ENCODE measurements around the gene MRPL33. TPM values are rescaled to one million over a fixed set of nuclear protein-coding genes. Genes with fewer than 3 reads are reported as not detected.

Gene MRPL33
- total RNA-seq, 1 experiment from 2014 or later, result 166 TPM

DNA sequence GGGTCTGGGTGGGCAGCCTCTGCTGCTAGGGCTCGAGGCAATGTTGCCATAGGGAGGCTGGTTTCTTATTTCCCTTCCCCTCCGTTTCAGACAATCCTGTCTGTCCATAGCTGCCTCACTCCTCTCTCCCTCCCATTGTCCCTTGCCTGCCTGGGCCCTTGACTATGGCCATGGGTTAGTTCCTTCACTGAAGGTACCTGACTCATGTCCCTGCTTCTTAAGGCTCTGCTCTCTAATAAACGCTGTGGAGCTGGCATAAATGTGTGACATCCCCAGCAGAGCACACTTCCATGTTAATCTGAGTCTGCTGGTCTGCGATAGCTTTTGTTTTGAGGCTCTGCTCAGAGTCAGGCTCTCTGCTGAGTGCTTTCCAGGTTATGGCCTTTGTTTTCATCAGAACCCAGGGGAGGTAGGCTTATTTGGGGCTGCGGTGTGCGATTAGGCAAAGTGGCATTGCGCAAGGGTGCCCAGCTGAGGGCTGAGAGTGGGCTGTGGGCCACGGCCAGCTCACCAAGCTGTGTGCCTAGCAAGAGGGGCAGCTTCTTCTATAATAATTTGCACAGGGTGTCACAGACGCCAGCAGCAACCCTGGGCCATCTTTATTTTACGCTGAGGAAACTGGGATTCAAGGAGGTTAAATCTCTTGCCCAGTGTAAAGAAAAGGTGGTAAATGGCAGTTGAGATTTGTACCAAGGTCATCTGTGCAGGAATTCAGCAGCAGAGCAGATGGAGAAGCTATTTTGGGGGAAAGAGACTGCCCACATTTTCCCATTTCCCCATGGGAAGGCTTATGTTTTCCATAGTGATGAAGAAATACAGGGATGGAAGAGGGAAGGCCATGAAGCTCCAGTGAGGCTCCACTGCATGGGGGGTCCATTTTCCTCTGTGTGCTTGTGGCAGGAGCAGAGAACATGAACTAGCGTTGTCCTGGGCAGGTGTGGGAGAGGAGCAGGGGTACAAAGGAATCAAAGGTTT, 25.6 kb downstream of the MRPL33 start:
- no peaks in the 10 kb centered on the region for H3K27me3 ChIP-seq
- no peak for DNase-seq

DNA sequence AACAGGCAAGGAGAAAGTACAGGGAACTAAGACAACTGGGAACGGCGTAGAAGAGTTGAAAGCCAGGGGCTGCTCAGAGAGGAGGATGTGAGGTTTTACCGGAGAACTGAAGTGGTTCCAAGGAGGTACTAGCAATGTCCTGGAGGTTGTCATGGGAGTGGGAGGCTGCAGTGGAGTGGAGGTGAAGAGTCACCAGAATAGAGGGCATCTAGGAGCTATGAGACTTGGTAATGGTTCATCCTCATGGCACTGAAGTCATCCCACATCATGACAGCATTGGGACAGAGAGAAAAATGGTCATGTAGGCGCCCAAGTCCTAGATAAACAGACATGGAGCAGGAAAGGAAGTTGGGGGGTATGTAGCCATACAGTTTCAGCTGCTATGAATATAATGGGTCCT, 26.3 kb downstream of the MRPL33 start:
- Histone ChIP-seq H3K36me3 (no peaks in the 10 kb centered on the region), H3K27me3 (no peaks in the 10 kb centered on the region), H3K4me3 (no peak overlapping the region), H3K9me3 (no peaks in the 10 kb centered on the region)
- DNase-seq, result no peak

More for the DNA sequence above, 25.6 kb downstream of the MRPL33 start:
- H3K36me3 ChIP-seq, result no peaks in the 10 kb centered on the region
- no peaks in the 10 kb centered on the region for H3K9me3 ChIP-seq
- H3K4me3 ChIP-seq, result no peak overlapping the region

DNA sequence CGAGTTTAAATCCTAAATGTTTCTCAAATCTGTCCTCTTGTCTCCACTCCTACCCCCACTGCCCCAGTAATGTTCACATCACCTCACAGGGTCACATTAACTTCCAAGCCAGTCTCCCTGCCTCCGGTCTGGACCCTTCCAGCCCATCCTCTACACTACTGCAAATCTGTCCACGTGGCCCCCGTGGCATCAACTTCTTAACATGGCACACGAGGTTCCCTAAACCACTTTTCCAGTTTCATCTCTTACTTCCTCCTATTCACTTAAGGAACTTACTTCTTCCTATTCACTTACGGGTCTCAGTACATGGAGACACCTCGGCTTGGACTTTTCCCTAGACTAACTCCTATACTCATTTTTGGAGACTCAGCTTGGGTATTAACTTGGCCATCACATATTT, 27.0 kb downstream of the MRPL33 start:
- Histone ChIP-seq H3K27me3 (no peaks in the 10 kb centered on the region), H3K9me3 (no peaks in the 10 kb centered on the region), H3K36me3 (no peaks in the 10 kb centered on the region), H3K4me3 (no peak overlapping the region)
- DNase-seq, result no peak

DNA sequence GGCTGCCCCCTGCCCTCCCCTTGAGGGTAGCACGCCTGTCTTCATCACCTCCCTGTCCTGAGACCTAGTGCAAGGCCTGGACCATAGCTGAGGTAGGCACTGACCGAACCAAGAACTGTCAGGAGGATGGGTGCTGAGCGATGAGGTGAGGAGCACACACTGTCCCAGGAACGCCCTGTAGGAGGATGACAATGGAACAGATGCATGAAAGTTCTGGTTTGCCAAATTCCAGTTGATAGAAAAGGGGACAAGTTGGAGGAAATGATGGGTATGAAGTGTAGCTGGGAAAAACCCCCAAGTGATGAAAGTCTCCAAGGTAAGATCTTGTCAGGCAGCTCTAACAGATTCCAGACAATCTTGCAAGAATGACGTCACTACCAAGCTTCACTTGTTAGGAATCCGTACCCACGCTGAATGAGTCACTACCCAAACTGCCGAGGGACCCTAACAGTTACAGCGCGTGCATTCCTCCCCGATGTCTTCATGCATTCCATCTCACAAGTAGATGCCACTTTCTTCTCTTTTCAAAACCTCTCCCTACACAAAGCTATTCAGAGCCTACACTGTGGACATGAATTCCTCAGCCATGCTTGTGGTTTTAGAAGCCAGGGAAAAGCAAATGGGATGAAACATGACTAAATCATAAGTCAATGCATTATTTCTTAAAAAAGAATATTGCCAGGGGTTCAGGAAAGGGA, 27.6 kb downstream of the MRPL33 start:
- DNase-seq, result peak; percentile 97
- no peaks in the 10 kb centered on the region for H3K9me3 ChIP-seq
- no peaks in the 10 kb centered on the region for H3K36me3 ChIP-seq
- H3K4me3 ChIP-seq, result no peak overlapping the region
- H3K27me3 ChIP-seq, result no peaks in the 10 kb centered on the region

DNA sequence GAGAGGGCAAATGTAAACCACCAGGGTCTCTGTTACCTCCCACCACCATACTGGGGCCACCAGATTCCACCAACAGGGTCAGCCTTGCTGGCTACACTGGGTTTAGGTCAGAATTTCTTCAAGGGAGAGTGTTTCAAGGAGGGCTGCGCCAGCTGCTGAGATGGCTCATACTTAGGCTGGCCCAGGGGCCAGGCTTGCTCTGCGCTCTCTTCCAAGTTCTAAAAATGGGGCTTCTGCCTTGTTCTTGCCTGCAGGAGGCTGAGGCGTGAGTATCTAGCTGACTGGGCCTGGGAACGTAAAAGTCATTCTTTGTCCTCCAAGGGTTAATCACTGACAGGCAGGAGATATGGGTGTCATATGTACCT, 28.1 kb downstream of the MRPL33 start:
- Histone ChIP-seq H3K36me3 (no peaks in the 10 kb centered on the region), H3K27me3 (no peaks in the 10 kb centered on the region), H3K9me3 (no peaks in the 10 kb centered on the region), H3K4me3 (no peak overlapping the region)
- peak; percentile 90 for DNase-seq

DNA sequence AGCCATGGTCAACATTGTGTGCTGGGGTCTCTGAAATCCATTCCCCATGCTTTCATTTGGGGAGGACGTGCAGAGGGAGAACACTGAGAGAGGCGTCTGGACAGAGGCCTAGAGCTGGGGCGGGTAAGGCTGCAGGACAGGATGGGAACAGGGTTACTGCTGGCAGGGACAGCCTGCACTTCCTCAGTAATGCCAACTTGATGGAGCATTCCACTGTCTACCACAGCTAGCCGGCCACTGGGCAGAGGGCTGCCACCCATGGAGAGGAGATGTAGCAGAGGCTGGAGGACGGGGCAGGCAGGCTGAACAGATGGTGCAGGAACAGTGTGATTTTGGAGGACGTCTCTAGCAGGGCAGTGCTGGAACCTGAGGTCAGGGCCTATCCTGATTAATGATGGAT, 29.3 kb downstream of the MRPL33 start:
- DNase-seq, result peak; percentile 23
- Histone ChIP-seq H3K36me3 (no peaks in the 10 kb centered on the region), H3K27me3 (no peaks in the 10 kb centered on the region), H3K9me3 (no peaks in the 10 kb centered on the region), H3K4me3 (no peak overlapping the region)

DNA sequence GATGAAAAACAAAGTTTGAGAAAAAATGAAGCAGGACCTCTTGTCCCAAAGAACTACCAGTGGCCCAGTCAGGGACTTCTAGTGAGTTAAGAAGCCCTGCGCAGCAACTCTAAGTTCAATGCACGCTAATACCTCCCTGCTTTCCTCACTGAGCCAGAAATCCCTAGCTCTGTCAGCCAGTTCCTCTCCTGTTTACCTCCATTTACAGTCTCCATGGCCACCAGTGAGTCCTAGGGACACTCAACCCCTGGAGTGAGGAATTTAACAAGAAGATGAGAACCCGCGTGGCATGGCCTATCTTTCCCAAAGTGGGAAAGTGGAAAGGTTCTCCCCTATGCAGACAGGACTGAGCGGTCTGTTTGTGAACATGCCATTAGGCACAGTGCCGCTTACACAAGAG, 31.0 kb downstream of the MRPL33 start:
- no peaks in the 10 kb centered on the region for H3K36me3 ChIP-seq

DNA sequence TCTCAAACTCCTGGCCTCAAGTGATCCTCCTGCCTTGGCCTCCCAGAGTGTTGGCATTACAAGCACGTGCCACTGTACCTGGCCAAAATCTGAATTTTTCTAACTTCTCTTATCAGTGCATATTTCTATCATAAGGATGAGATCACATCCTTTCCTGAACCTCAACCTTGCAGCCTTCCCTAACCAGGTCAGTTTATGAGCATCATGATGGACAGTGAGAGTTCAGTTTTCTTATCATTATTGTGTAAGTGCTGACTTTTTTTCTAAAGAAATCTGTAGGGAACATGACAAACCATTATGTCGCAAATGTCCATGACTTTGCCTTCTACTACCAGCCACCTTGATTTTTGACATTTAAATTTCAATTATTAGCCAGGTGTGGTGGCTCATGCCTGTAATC, 31.5 kb downstream of the MRPL33 start:
- no peaks in the 10 kb centered on the region for H3K9me3 ChIP-seq
- H3K4me3 ChIP-seq, result no peak overlapping the region
- no peak for DNase-seq
- no peaks in the 10 kb centered on the region for H3K27me3 ChIP-seq
- H3K36me3 ChIP-seq, result no peaks in the 10 kb centered on the region

More for the DNA sequence above, 31.0 kb downstream of the MRPL33 start:
- DNase-seq, result no peak
- no peak overlapping the region for H3K4me3 ChIP-seq
- H3K27me3 ChIP-seq, result no peaks in the 10 kb centered on the region
- no peaks in the 10 kb centered on the region for H3K9me3 ChIP-seq

DNA sequence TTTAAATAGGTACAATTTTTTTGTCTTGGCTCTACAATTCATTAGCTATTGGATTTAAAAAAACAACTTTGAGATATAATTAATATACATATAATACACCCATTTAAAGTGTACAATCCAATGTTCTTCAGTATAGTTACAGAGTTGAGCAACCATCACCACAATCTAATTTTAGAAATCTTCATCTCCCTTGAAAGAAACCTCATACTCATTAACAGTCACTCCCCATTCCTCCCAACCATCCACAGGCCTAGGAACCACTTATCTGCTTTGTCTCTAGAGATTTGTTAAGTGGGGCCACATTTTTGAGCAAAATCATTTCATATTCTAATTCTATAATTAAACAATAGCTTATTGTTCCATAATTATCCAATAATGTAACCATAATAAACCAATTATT, 32.6 kb downstream of the MRPL33 start:
- H3K27me3 ChIP-seq, result no peaks in the 10 kb centered on the region
- no peak for DNase-seq
- no peaks in the 10 kb centered on the region for H3K9me3 ChIP-seq
- no peak overlapping the region for H3K4me3 ChIP-seq
- H3K36me3 ChIP-seq, result no peaks in the 10 kb centered on the region

DNA sequence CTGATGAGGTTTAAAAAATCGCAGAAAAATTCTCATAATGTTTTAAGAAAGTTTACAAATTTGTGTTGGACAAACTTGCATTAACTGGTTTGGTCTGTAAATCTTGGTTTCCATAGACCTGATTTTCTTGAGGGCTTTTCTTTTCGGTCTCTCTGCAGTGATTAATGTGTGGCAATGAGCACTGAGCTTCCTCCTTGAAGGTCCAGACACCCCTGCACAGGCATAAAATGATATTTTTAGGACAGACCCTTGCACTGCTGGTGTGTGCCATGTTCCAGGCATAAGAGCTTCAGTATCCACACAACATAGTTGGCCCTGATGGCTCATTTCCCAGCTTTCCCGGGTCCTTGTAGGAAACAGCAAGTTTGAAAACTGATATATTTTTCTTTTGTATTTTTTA, 33.7 kb downstream of the MRPL33 start:
- no peak for DNase-seq
- H3K9me3 ChIP-seq, result no peaks in the 10 kb centered on the region
- no peak overlapping the region for H3K4me3 ChIP-seq
- no peaks in the 10 kb centered on the region for H3K27me3 ChIP-seq
- H3K36me3 ChIP-seq, result no peaks in the 10 kb centered on the region

DNA sequence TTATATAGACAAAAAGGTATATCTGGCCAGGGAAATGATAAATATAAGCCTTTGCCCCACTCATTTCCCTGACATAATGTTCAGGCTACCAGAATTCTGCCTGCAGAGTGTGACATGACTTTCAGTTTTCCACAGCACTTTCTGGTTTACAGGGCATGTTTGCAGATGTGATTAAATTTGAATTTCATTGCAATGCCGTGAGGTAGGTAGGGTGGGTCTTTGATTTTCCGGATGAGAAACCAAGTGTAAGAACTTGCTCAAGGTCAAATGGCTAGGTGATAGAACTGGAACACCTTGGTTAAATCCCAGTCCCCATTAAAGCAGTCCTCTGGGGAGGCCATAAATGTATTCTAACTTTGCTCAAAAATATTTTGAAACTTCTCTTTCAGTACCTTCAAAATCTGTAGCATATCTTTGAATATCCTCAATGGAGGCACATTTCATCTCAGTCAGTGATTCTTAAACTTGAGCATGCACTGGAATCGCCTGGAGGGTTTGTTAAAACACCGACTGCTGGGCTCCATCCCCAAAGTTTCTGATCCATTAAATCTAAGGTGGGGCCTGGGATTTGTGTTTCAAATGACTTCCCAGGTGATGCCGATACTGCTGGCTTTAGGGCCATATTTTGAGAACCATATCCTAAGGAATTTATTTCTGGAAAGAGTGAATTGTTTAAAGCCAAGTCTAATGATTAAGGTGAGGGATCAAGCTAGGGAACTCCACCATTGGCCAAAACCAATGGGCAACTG, 35.0 kb downstream of the MRPL33 start:
- no peak overlapping the region for H3K4me3 ChIP-seq
- no peaks in the 10 kb centered on the region for H3K36me3 ChIP-seq
- no peaks in the 10 kb centered on the region for H3K27me3 ChIP-seq
- DNase-seq, result no peak
- peaks cover 1% of the 10 kb centered on the region; the same call in 1 of the 2 replicates for H3K9me3 ChIP-seq

DNA sequence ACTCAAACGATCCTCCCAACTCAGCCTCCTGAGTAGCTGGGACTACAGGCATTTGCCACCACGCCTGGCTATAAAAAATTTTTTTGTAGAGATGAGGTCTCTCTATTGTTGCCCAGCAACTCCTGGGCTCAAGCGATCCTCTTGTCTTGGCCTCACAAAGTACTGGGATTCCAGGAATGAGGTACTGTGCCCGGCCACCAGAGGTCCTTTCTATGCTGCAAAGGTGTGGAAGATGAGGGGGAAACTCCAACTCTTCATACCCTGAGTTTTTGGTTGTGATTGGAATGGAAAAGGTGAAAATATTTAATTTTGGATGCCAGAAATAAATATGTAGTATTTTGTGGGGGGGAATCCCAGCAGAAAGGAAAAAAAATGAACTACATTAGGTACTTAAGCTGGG, 36.0 kb downstream of the MRPL33 start:
- H3K4me3 ChIP-seq, result no peak overlapping the region
- H3K27me3 ChIP-seq, result no peaks in the 10 kb centered on the region
- H3K36me3 ChIP-seq, result no peaks in the 10 kb centered on the region; the same call in none of the 2 replicates
- H3K9me3 ChIP-seq, result peaks cover 8% of the 10 kb centered on the region; the same call in 1 of the 2 replicates
- DNase-seq, result peak; percentile 37

DNA sequence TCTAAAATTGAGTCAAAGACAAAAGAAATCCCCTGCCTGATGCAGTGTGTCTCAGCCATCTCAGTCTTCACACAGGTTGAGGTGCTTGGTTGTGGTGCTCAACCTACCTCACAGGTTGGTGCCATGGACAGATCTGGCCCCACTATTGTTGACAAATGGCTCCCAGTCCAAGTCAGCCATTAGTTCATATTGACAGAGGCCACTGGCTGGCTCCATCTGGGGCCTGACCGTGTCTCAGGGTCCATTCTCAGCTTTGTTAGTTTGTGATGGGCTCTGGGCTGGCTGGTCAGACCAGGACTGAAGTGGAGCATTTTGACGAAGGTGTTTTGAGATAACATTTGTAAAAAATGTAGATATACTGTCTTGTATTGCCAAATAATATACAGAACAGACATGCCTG, 36.9 kb downstream of the MRPL33 start:
- Histone ChIP-seq H3K27me3 (no peaks in the 10 kb centered on the region), H3K9me3 (peaks cover 8% of the 10 kb centered on the region; the same call in 1 of the 2 replicates), H3K4me3 (no peak overlapping the region), H3K36me3 (no peaks in the 10 kb centered on the region; the same call in none of the 2 replicates)
- DNase-seq, result no peak

DNA sequence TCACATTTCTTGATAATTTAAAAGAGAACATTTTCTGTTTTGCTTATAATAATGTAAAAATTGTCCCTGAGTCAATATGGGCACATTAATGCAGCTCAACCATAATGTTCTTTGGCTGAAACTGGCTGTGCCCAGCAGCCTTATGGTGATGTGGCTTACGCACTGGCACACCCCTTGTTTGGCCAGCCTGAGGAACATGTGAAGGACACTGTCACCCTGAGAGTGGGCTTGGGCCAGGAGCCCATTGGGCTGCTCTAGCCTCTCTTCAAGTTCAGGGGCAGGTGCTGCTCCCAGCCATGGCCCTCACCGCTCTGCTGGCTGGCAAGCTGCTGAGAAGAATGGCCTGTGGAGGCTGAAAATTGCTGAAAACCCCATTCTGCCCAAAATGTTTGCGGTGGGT, 37.5 kb downstream of the MRPL33 start:
- Histone ChIP-seq H3K27me3 (no peaks in the 10 kb centered on the region), H3K4me3 (no peak overlapping the region), H3K36me3 (no peaks in the 10 kb centered on the region; the same call in none of the 2 replicates), H3K9me3 (peaks cover 8% of the 10 kb centered on the region; the same call in 1 of the 2 replicates)
- no peak for DNase-seq

DNA sequence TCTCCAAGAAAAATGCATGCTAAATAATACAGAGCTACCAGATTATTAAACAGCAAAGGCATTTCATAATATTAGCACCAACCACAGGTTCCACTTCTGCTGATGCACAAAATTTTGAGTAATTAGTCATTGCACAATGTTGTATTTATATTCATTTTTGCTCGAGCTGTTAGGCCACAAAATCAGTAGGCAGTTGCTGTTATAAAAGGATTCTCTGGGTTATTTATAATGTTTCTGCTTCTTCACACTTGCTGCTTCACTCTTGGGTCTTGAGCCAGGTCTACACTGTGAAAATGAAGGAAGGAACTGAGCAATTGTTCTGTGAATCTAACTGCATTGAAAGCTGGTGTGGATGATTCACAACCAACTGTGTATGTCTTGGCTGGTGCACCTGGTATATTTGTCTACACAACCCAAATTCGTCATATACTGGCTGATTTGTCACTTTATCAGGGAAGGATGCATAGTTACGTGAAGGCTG, 38.3 kb downstream of the MRPL33 start:
- Histone ChIP-seq H3K36me3 (no peaks in the 10 kb centered on the region; the same call in none of the 2 replicates), H3K9me3 (peaks cover 8% of the 10 kb centered on the region; the same call in 1 of the 2 replicates), H3K27me3 (no peaks in the 10 kb centered on the region), H3K4me3 (no peak overlapping the region)
- DNase-seq, result peak; percentile 73

DNA sequence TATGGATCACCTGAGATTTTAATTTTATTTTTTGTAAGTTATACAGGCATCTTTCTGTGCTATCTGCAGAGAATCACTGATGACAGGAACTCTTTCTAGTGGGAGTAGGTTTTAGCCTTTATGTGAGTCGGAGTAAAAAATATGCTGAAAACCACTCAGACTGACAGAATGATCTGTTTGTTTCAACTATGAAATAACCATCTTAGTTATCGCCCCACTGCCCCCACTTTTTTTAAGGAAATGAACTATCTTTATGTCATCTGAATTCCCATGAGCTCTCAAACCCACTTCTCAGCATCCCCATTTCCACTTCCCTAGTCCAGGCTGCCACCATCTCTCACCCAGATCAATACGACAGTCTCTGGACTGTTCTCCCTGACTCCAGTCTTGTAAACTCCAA, 38.9 kb downstream of the MRPL33 start:
- no peaks in the 10 kb centered on the region; the same call in none of the 2 replicates for H3K36me3 ChIP-seq
- H3K4me3 ChIP-seq, result no peak overlapping the region
- peaks cover 8% of the 10 kb centered on the region; the same call in 1 of the 2 replicates for H3K9me3 ChIP-seq
- H3K27me3 ChIP-seq, result no peaks in the 10 kb centered on the region
- DNase-seq, result no peak
